Gastroesophageal sphincter (tissue), 3 donors: Measurements from ENCODE around the gene CMIP.

Source experiments
- CTCF ChIP-seq, 4 experiments: fragments of 200-600 bp in 2 of 4; fragments of 450-650 bp in 2 of 4; sonication (generic) in 1 of 4; IDR thresholded peaks; one replicate each; pipeline ENCODE4 v1.5.1; 2017 to 2019; ENCODE audit warnings: antibody characterized with exemption in 4 of 4, mild to moderate bottlenecking in 2 of 4, moderate library complexity in 2 of 4
- POLR2AphosphoS5 ChIP-seq: sonication (generic); formaldehyde crosslinking; IDR thresholded peaks from one replicate; pipeline ENCODE4 v1.6.1; 2017; ENCODE audit warnings: antibody characterized with exemption

- TF ChIP-seq CTCF (IDR thresholded peaks at IDR 0.05) (no peak), POLR2AphosphoS5 (no peak)
Measured at GRCh38 chr16:81570151-81570846, 125.7 kb downstream of the CMIP start.
